NCI-H146 treated with DMSO at 0.1 percent for 48 hours (cell line): ENCODE data around the gene UBE2D3.

Experiments used
- DNase-seq: peaks from one replicate; lab custom pipeline; 2025; ENCODE audit not compliant: unreplicated experiment; lab: John Stamatoyannopoulos, UW

The UBE2D3 gene

DNA sequence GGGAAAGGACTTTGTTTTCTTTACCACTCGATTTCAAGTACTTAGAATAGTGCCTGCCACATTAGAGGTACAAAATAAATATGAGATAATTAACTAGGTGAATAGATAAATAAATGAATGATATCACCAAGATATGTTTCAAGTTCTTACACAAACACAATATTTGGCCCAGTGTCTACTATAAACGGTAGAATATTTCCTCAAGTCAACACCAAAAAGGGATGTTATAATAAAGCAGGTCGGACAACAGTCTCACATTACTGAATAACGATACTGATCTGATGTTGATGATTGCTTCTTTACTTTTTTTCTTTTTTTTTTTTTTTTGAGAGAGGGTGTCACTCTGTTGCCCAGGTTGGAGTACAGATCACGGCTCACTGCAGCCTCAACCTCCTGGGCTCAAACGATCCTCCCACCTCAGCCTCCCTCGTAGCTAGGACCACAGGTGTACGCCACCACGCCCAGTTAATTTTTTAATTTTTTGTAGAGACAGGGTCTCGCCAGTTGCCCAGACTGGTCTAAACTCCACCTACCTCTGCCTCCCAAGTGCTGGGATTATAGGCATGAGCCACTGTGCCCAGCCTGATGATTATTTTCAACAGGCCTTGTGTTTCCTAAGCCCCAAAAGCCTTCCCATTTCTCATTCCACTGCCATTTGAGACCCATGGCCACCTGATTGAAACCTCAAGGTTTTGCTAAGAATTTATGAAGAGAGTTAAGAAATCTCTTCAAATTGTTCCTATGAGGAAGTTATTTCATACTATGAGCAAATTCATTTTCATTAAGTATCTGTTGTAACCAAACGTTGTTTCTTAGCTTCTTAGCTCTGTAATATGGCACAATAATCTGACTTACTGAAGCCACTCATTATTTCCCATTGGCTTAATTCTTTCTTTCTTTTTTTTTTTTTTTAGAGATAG, 68.8 kb downstream of the UBE2D3 start:
- no peak for DNase-seq

DNA sequence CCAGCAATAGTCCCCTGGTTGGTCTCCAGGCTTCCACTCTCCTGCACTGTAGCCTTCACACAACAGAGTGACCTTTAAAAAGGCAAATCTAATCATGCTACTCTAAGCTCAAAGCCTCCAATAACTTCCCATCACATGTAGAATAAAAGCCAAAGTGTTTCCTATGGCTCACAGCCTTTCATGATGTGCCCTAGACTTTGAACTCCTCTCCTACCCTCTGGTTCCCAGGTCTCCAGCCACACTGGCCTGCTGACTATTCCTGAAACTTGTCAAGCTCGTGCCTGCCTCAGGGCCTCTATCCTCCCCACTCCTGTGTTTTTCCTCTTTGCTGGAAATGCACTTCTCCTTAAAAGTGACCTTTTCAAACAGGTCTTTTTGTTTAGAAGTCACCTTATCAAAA, 69.7 kb downstream of the UBE2D3 start:
- DNase-seq: no peak

- DNase-seq: no peak
These were observed 73.3 kb downstream of the UBE2D3 start for GRCh38 chr4:102754044-102754443.

DNA sequence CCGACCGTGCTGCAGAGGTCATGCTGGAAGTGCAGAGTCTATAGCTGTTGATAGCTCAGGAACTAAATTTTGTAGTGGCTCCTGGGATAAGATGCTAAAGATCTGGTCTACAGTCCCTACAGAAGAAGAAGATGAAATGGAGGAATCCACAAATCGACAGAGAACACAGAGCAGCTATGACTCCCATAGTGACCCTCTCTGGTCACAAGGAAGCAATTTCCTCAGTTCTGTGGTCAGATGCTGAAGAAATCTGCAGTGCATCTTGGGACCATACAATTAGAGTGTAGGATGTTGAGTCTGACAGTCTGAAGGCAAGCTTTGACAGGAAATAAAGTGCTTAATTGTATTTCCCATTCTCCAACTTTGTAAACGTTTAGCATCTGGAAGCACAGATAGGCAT, 75.4 kb downstream of the UBE2D3 start:
- no peak for DNase-seq
